SU-DHL-6 (cell line): Measurements from ENCODE around the gene SLC39A5.
"Not testable (repeated sequence)": the region's sequence is repeated elsewhere in the genome, so short reads cannot be mapped to it uniquely, and the experiment has no call there.

ENCODE experiments used
- H2AFZ ChIP-seq: fragments of 200-600 bp; sonication (generic); 2 replicates; pipeline ENCODE4 v1.6.1; 2014; ENCODE audit warnings: low read depth, mild to moderate bottlenecking, moderate library complexity, mixed read lengths, antibody characterized with exemption, low read length; ENCODE audit not compliant: severe bottlenecking
- H3F3A ChIP-seq: fragments of 200-600 bp; shearing (Covaris generic); 2 replicates; pipeline ENCODE4 v1.6.0; 2016; ENCODE audit warnings: antibody characterized with exemption, mild to moderate bottlenecking; ENCODE audit not compliant: insufficient read depth
- H3K27ac ChIP-seq: fragments of 200-600 bp; sonication (generic); 2 replicates; pipeline ENCODE4 v1.5.1; 2016; ENCODE audit warnings: low read depth, mild to moderate bottlenecking, low read length, moderate library complexity, mixed read lengths
- H3K27me3 ChIP-seq: fragments of 200-600 bp; sonication (generic), shearing (Covaris generic); 2 replicates; pipeline ENCODE4 v1.6.0; 2014; ENCODE audit warnings: mild to moderate bottlenecking, low read length
- H3K36me3 ChIP-seq: fragments of 200-600 bp; sonication (generic); 2 replicates; pipeline ENCODE4 v1.6.1; 2014; ENCODE audit warnings: mild to moderate bottlenecking, low read length, mixed read lengths
- H3K4me2 ChIP-seq: fragments of 300-600, 200-600 bp; shearing (Covaris generic), sonication (generic); 2 replicates; pipeline ENCODE4 v1.6.0; 2014; ENCODE audit warnings: low read length, low read depth, mild to moderate bottlenecking; ENCODE audit not compliant: poor library complexity, severe bottlenecking
- H3K4me3 ChIP-seq: fragments of 200-600 bp; sonication (generic); 2 replicates; pipeline ENCODE4 v1.5.1; 2014; ENCODE audit warnings: antibody characterized with exemption, low read length, mild to moderate bottlenecking, mixed read lengths; ENCODE audit not compliant: insufficient read depth, poor library complexity, severe bottlenecking
- H3K79me2 ChIP-seq: fragments of 200-600 bp; sonication (generic); 2 replicates; pipeline ENCODE4 v1.6.1; 2014; ENCODE audit warnings: mild to moderate bottlenecking, low read length, moderate library complexity; ENCODE audit not compliant: insufficient read depth
- H3K9ac ChIP-seq: fragments of 200-600 bp; sonication (generic); 2 replicates; pipeline ENCODE4 v1.7.0; 2014; ENCODE audit warnings: mild to moderate bottlenecking, low read length
- H3K9me2 ChIP-seq: fragments of 200-600 bp; sonication (generic); replicated peaks from 2 replicates; pipeline ENCODE4 v1.6.1; 2014; ENCODE audit warnings: low read length; ENCODE audit not compliant: insufficient read depth
- H3K9me3 ChIP-seq: fragments of 200-600 bp; sonication (generic); 2 replicates; pipeline ENCODE4 v1.6.1; 2014; ENCODE audit warnings: low read length, mixed read lengths; ENCODE audit not compliant: insufficient read depth
- H4K20me1 ChIP-seq: fragments of 200-600 bp; sonication (generic); 2 replicates; pipeline ENCODE4 v1.6.1; 2014; ENCODE audit warnings: low read depth, mild to moderate bottlenecking, antibody characterized with exemption, low read length, moderate library complexity, mixed read lengths
- CTCF ChIP-seq: fragments of 200-600 bp; sonication (generic); IDR thresholded peaks from one replicate; pipeline ENCODE4 v1.5.1; 2017; ENCODE audit warnings: antibody characterized with exemption, mild to moderate bottlenecking, low read length, moderate library complexity; ENCODE audit not compliant: insufficient read depth, poor library complexity, severe bottlenecking
- EZH2phosphoT487 ChIP-seq: fragments of 200-600 bp; sonication (generic), shearing (Covaris generic); conservative IDR thresholded peaks from 2 replicates; pipeline ENCODE4 v1.6.1; 2018; ENCODE audit warnings: mild to moderate bottlenecking, antibody characterized with exemption, low read length, moderate library complexity, mixed read lengths

Gene SLC39A5

DNA sequence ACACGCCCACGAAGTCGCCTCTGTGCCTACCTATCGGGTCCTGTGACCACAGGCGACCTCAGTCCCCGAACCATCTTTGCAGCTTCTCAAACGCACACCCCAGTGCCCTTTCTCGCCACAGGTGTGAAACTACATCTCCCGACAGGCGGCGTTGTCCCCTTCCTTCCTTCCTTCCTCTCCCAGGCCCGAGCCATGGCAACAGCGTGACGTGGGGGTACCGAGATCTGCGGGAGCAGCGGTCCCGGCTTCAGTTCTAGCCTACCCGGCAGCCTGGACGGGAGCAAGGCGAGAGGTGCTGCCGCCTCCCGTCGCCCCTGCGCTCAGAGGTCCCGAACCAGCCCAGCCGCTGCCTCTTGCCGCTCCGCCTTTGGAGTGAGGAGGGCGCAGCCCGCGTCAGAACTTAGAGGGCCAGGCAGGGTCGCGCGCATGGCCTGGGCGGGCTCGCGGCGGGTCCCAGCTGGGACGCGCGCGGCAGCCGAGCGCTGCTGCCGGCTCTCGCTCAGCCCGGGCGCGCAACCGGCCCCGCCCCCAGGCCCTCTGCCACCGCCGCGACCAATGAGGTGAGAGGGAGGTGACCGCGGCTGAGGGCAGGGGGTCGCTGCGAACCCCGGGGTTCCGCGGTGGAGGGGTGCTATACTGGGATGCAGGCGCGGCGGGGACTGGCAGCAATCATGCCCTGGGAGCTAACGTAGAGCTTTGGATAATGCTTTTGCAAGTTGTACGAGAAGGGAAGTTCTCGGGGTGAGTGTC lies 37.0 kb downstream of the SLC39A5 start, which contains the start of gene COQ10A:
TSS of gene COQ10A (plus strand) at position 250 of the 750 bp plus-strand sequence. CDS start at position 427, 177 bp downstream.
- peaks cover 34% of the 10 kb centered on the region for H3F3A ChIP-seq
- peak within 1 kb of the TSS; percentile 77 for H3K4me3 ChIP-seq
- H3K27me3 ChIP-seq = no peaks in the 10 kb centered on the region
- TF ChIP-seq EZH2phosphoT487 (no peak), CTCF (peak; percentile 25)
- H3K9ac ChIP-seq = peak within 1 kb of the TSS; percentile 74
- peak within 1 kb of the TSS; percentile 91 for H2AFZ ChIP-seq
- H3K4me2 ChIP-seq = peak within 1 kb of the TSS; percentile 98
- H3K79me2 ChIP-seq = no peaks in the 10 kb centered on the region
- H3K27ac ChIP-seq = peak within 1 kb of the TSS; percentile 75
- no peaks in the 10 kb centered on the region for H3K9me2 ChIP-seq
- no peaks in the 10 kb centered on the region for H3K9me3 ChIP-seq
- no peaks in the 10 kb centered on the region for H4K20me1 ChIP-seq
- 0 out of 2 replicates have a peak, but pooled peaks cover 6% of the 10 kb centered on the region for H3K36me3 ChIP-seq

- H3K27me3 ChIP-seq = no peaks in the 10 kb centered on the region
- no peak for TF ChIP-seq EZH2phosphoT487
- no peak for TF ChIP-seq CTCF
- H3K4me2 ChIP-seq = peak overlapping the region; percentile 98
- H3K9ac ChIP-seq = peak overlapping the region; percentile 74
- peak overlapping the region; percentile 77 for H3K4me3 ChIP-seq
- H3K9me2 ChIP-seq = no peaks in the 10 kb centered on the region
- H3F3A ChIP-seq = peaks cover 34% of the 10 kb centered on the region
- peak overlapping the region; percentile 57 for H3K27ac ChIP-seq
- no peaks in the 10 kb centered on the region for H4K20me1 ChIP-seq
- H3K79me2 ChIP-seq = no peaks in the 10 kb centered on the region
- no peaks in the 10 kb centered on the region for H3K9me3 ChIP-seq
- peak overlapping the region; percentile 81 for H2AFZ ChIP-seq
- H3K36me3 ChIP-seq = 0 out of 2 replicates have a peak, but pooled peaks cover 6% of the 10 kb centered on the region
Observed at GRCh38 chr12:56267443-56268071, 37.7 kb downstream of the SLC39A5 start.

- Histone ChIP-seq H3K9me3 (no peaks in the 10 kb centered on the region), H3K4me3 (no peak overlapping the region), H3K27ac (no peak overlapping the region), H3F3A (peaks cover 34% of the 10 kb centered on the region), H4K20me1 (no peaks in the 10 kb centered on the region), H3K27me3 (no peaks in the 10 kb centered on the region), H2AFZ (no peak overlapping the region), H3K9me2 (no peaks in the 10 kb centered on the region), H3K4me2 (no peak overlapping the region), H3K36me3 (peaks cover 20% of the 10 kb centered on the region; the same call in 1 of the 2 replicates), H3K79me2 (no peaks in the 10 kb centered on the region), H3K9ac (no peak overlapping the region)
- no peak for TF ChIP-seq EZH2phosphoT487
- no peak for TF ChIP-seq CTCF
Observed at GRCh38 chr12:56271031-56271430, 41.2 kb downstream of the SLC39A5 start.

- H3K9ac ChIP-seq, H4K20me1 ChIP-seq, H3K27me3 ChIP-seq, H2AFZ ChIP-seq, H3K9me2 ChIP-seq, H3K79me2 ChIP-seq, H3K4me3 ChIP-seq, H3K4me2 ChIP-seq, H3K9me3 ChIP-seq, H3K27ac ChIP-seq: not testable (repeated sequence)
- Histone ChIP-seq H3K36me3 (peaks cover 20% of the 10 kb centered on the region; the same call in 1 of the 2 replicates), H3F3A (peaks cover 30% of the 10 kb centered on the region)
Observed at GRCh38 chr12:56272468-56272867, 42.6 kb downstream of the SLC39A5 start.
